GM12878 (cell line): ENCODE data around the gene KCTD2.
A peak's percentile ranks its signal among the peaks of the same experiment; 100 is the strongest.

Experiments used
- ATF3 ChIP-seq: IDR thresholded peaks from 2 replicates; pipeline ENCODE4 v1.6.1; 2011; ENCODE audit warnings: low read depth, mild to moderate bottlenecking, low read length, moderate library complexity, borderline replicate concordance; ENCODE audit errors: extremely low read depth
- CEBPB ChIP-seq, 2 experiments: fragments of 150-350 bp in 1 of 2; IDR thresholded peaks; 2 replicates each; pipeline ENCODE4 v1.6.1; 2012 to 2014; ENCODE audit warnings: low read depth in 2 of 2, low read length in 2 of 2, borderline replicate concordance in 1 of 2, inconsistent platforms in 1 of 2
- REST ChIP-seq: IDR thresholded peaks from 2 replicates; pipeline ENCODE4 v1.6.1; 2012; ENCODE audit warnings: mild to moderate bottlenecking, low read depth, low read length
- SMC3 ChIP-seq: IDR thresholded peaks from 2 replicates; pipeline ENCODE4 v1.6.1; 2011; ENCODE audit warnings: low read length, improper control_type of control experiment, borderline replicate concordance
- ZZZ3 ChIP-seq: IDR thresholded peaks from 2 replicates; pipeline ENCODE4 v1.6.1; 2011; ENCODE audit warnings: low read depth; ENCODE audit not compliant: control insufficient read depth, insufficient read length
- TF ChIP-seq, protein P1 (sequence below): fragments of 450-650 bp; IDR thresholded peaks from 2 replicates; pipeline ENCODE4 v1.6.1; 2016; ENCODE audit warnings: mild to moderate bottlenecking, moderate library complexity, borderline replicate concordance
- TF ChIP-seq, protein P2 (sequence below), 3 experiments: IDR thresholded peaks in 2 of 3; conservative IDR thresholded peaks in 1 of 3; 2 replicates each; pipeline ENCODE4 v1.5.1; 2011; ENCODE audit warnings: low read depth in 3 of 3, low read length in 3 of 3, mild to moderate bottlenecking in 3 of 3, control low read depth in 2 of 3, moderate library complexity in 2 of 3, inconsistent platforms in 1 of 3, mixed read lengths in 1 of 3; ENCODE audit not compliant: control insufficient read depth in 2 of 3, insufficient read depth in 1 of 3; ENCODE audit errors: extremely low read depth in 1 of 3

GRCh38 chr17:75034236-75034908, 12.7 kb upstream of the KCTD2 start:
- TF ChIP-seq REST (no peak), ATF3 (no peak), SMC3 (no peak), ZZZ3 (no peak), CEBPB (IDR thresholded peaks at IDR 0.05; ENCODE audit: borderline replicate concordance in 1 of 2, low read depth in 2 of 2, low read length in 2 of 2) (no peak)
- TF ChIP-seq, protein P1, sequence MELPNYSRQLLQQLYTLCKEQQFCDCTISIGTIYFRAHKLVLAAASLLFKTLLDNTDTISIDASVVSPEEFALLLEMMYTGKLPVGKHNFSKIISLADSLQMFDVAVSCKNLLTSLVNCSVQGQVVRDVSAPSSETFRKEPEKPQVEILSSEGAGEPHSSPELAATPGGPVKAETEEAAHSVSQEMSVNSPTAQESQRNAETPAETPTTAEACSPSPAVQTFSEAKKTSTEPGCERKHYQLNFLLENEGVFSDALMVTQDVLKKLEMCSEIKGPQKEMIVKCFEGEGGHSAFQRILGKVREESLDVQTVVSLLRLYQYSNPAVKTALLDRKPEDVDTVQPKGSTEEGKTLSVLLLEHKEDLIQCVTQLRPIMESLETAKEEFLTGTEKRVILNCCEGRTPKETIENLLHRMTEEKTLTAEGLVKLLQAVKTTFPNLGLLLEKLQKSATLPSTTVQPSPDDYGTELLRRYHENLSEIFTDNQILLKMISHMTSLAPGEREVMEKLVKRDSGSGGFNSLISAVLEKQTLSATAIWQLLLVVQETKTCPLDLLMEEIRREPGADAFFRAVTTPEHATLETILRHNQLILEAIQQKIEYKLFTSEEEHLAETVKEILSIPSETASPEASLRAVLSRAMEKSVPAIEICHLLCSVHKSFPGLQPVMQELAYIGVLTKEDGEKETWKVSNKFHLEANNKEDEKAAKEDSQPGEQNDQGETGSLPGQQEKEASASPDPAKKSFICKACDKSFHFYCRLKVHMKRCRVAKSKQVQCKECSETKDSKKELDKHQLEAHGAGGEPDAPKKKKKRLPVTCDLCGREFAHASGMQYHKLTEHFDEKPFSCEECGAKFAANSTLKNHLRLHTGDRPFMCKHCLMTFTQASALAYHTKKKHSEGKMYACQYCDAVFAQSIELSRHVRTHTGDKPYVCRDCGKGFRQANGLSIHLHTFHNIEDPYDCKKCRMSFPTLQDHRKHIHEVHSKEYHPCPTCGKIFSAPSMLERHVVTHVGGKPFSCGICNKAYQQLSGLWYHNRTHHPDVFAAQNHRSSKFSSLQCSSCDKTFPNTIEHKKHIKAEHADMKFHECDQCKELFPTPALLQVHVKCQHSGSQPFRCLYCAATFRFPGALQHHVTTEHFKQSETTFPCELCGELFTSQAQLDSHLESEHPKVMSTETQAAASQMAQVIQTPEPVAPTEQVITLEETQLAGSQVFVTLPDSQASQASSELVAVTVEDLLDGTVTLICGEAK, result peak; percentile 56; the same call in 1 of the 2 replicates
- TF ChIP-seq, protein P2, sequence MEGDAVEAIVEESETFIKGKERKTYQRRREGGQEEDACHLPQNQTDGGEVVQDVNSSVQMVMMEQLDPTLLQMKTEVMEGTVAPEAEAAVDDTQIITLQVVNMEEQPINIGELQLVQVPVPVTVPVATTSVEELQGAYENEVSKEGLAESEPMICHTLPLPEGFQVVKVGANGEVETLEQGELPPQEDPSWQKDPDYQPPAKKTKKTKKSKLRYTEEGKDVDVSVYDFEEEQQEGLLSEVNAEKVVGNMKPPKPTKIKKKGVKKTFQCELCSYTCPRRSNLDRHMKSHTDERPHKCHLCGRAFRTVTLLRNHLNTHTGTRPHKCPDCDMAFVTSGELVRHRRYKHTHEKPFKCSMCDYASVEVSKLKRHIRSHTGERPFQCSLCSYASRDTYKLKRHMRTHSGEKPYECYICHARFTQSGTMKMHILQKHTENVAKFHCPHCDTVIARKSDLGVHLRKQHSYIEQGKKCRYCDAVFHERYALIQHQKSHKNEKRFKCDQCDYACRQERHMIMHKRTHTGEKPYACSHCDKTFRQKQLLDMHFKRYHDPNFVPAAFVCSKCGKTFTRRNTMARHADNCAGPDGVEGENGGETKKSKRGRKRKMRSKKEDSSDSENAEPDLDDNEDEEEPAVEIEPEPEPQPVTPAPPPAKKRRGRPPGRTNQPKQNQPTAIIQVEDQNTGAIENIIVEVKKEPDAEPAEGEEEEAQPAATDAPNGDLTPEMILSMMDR (IDR thresholded peaks at IDR 0.05 in 2 of 3, conservative IDR thresholded peaks at IDR 0.05 in 1 of 3; ENCODE audit: control insufficient read depth in 2 of 3, extremely low read depth in 1 of 3, insufficient read depth in 1 of 3, low read depth in 3 of 3, low read length in 3 of 3), result no peak
